Measurements from ENCODE around the gene CUEDC1. TPM values are rescaled to one million over a fixed set of nuclear protein-coding genes. Genes with fewer than 3 reads are reported as not detected.
A peak's percentile ranks its signal among the peaks of the same experiment; 100 is the strongest.

CUEDC1 gene
- polyA plus RNA-seq, 1 experiment = 48.5 TPM

DNA sequence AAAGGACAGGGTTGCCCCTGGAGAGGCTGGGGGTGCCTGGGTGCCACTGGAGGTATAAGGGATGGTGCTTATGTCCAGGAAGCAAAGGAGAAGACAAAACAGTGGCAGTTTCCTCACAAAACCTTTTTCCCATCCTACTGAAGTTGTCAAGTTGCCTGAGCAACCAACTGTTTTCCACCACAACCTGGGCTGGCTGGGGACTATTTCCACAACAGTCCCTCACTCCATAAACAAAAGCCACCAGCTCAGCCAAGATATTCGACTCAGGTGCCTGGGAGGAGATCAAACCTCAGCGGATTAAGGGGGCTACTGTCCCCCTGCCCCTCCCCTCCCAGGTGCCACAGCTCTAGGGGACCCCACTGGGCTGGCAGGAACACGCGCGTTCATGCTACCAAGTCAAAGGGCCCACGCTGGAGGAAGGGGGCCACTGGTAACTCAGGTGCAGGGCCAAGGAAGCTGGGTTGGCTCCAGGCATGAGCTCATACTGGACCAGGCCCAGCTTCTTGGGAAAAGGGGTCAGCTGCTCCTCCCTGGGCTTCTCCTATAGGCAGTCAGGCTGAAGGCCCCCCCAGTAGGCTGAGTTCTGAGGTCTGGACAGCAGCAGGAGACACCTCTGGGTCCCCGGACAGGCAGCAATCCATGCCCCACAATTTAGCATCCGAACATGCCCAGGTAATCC lies 59.7 kb downstream of the CUEDC1 start:
- Histone ChIP-seq H3K27me3 (ENCODE audit: control insufficient read depth, insufficient read depth, low read length) (no peaks in the 10 kb centered on the region), H3K36me3 (ENCODE audit: control insufficient read depth, insufficient read depth, low read length) (no peaks in the 10 kb centered on the region), H3K4me3 (ENCODE audit: low read depth, low read length) (no peak overlapping the region)
- ChIA-PET POLR2A (no interaction called here), CTCF (interaction anchor here (0.9 to 1.0 kb wide), 2 partner anchors 14 to 104 kb away, joined by 3 read pairs; no protein-coding TSS in a partner anchor)
- TF ChIP-seq, protein P1, sequence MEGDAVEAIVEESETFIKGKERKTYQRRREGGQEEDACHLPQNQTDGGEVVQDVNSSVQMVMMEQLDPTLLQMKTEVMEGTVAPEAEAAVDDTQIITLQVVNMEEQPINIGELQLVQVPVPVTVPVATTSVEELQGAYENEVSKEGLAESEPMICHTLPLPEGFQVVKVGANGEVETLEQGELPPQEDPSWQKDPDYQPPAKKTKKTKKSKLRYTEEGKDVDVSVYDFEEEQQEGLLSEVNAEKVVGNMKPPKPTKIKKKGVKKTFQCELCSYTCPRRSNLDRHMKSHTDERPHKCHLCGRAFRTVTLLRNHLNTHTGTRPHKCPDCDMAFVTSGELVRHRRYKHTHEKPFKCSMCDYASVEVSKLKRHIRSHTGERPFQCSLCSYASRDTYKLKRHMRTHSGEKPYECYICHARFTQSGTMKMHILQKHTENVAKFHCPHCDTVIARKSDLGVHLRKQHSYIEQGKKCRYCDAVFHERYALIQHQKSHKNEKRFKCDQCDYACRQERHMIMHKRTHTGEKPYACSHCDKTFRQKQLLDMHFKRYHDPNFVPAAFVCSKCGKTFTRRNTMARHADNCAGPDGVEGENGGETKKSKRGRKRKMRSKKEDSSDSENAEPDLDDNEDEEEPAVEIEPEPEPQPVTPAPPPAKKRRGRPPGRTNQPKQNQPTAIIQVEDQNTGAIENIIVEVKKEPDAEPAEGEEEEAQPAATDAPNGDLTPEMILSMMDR (IDR thresholded peaks at IDR 0.05; ENCODE audit: insufficient read depth, low read depth, low read length) = no peak
- DNase-seq (ENCODE audit: low read depth) = no peak

DNA sequence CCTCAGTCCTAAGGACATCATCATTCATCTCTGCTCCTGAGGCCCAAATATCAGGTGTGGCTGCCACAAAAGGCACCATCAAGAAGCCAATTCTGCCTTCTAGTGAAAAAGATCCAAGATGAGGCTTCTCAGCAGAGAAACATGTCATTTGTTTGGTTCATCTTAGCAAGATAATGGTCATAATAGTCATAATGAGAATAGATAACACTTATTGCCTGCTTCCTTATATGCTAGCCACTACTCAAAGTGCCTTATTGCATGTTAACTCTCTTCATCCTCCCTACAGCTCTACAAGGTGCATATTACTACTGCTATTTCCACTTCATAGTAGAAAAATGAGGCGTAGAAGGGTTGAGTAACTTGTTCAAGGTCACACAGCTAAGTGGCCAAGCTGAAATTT lies 60.4 kb downstream of the CUEDC1 start:
- POLR2A ChIA-PET = no interaction called here
- DNase-seq (ENCODE audit: low read depth) = no peak
- no peak overlapping the region for H3K4me3 ChIP-seq (ENCODE audit: low read depth, low read length)
- H3K27me3 ChIP-seq (ENCODE audit: control insufficient read depth, insufficient read depth, low read length) = no peaks in the 10 kb centered on the region
- CTCF ChIA-PET = interaction anchor here (0.9 to 1.0 kb wide), 2 partner anchors 15 to 105 kb away, joined by 3 read pairs; no protein-coding TSS in a partner anchor
- TF ChIP-seq, protein P1 (IDR thresholded peaks at IDR 0.05; ENCODE audit: insufficient read depth, low read depth, low read length) = no peak
- H3K36me3 ChIP-seq (ENCODE audit: control insufficient read depth, insufficient read depth, low read length) = no peaks in the 10 kb centered on the region

DNA sequence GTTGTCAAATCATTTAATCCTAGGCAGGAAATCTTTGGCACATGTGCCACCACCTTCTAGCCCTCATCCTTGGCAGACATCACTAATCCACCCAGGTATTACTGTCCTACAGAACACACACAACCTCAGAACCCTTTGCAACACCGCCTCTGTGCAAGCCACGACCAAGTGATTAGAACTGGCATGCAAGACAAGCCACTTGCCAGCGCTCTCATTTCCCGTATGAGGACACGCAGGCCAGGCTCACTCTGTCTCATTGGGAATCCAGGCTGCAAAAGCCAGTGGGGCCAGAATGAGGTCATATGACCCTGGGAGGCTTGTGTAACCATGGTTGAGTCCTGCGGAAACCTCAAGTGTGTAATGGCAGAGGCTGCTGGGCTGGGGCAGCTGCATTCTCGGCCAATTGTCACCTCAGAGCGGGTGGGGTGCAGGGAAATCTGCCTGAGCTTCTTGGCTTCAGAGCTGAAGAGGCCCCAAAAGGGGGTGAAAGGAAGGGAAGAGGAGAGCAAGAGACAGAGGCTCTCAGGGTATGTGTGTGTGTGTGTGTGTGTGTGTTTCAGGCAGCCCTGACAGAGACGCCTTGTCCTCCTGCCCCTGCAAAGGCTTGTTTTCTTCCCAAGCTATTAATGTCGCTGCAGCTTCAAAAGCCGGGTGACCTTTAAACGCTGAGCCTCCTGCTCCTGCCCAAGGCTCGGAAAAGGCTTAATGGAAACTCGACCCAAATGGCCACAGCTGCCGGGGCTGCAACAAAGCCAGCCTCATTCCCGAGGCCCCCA lies 62.2 kb downstream of the CUEDC1 start:
- ChIA-PET CTCF (interaction anchor here (0.6 to 8.4 kb wide), 23 partner anchors 8 to 441 kb away, joined by 3 to 95 read pairs (median 7); partner anchors contain the start of genes CUEDC1 and MRPS23), POLR2A (interaction anchor here (0.6 to 1.8 kb wide), 4 partner anchors 18 to 100 kb away, joined by 4 to 9 read pairs (median 6); no protein-coding TSS in a partner anchor)
- Histone ChIP-seq H3K27me3 (ENCODE audit: control insufficient read depth, insufficient read depth, low read length) (no peaks in the 10 kb centered on the region), H3K4me3 (ENCODE audit: low read depth, low read length) (no peak overlapping the region), H3K36me3 (ENCODE audit: control insufficient read depth, insufficient read depth, low read length) (no peaks in the 10 kb centered on the region)
- peak; percentile 95 for DNase-seq (ENCODE audit: low read depth)
- TF ChIP-seq, protein P1 (IDR thresholded peaks at IDR 0.05; ENCODE audit: insufficient read depth, low read depth, low read length) = no peak

DNA sequence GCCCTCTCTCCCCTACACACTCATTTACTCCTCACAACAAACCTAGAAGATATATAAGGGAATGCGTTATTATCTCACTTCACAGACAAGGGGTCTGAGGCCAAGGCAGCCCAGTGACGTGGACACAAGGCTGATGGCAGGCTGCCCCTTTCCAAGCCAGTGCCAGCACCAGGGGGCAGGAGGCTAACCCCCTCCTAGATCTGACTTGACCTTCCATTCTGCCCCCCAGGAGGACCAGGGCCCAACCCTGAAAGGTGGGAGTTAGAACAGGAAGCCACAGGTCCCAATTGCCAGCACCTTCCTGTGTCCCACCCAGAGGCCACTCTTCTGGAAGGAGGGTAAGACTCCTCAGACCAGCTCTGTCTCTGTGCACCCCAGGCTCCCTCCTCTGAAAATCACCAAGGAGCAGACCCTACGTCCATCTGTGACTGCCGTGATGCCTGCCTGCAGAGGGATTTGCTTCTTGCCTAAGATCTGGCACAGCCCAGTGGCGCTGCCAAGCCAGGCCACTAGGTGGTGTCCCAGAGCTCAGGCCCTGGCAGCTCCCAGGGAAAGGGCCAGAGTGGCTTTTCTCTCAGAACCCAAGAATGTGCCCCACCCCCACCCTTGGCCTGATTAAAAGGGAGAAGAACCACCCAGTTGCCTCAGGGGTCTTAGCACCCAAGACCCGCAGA lies 62.9 kb downstream of the CUEDC1 start:
- no peaks in the 10 kb centered on the region for H3K36me3 ChIP-seq (ENCODE audit: control insufficient read depth, insufficient read depth, low read length)
- POLR2A ChIA-PET = interaction anchor here (0.6 to 1.8 kb wide), 3 partner anchors 17 to 1104 kb away, joined by 4 to 19 read pairs (median 9); no protein-coding TSS in a partner anchor
- CTCF ChIA-PET = interaction anchor here (0.6 to 8.4 kb wide), 25 partner anchors 8 to 442 kb away, joined by 3 to 95 read pairs (median 6); partner anchors contain the start of genes CUEDC1 and MRPS23
- no peaks in the 10 kb centered on the region for H3K27me3 ChIP-seq (ENCODE audit: control insufficient read depth, insufficient read depth, low read length)
- DNase-seq (ENCODE audit: low read depth) = no peak
- no peak overlapping the region for H3K4me3 ChIP-seq (ENCODE audit: low read depth, low read length)
- TF ChIP-seq, protein P1 (IDR thresholded peaks at IDR 0.05; ENCODE audit: insufficient read depth, low read depth, low read length) = peak; percentile 99
